ENCODE results near the gene TNFRSF8.

TNFRSF8 gene

GRCh38 chr1:12064073-12064969, 1.2 kb downstream of the TNFRSF8 start:
- H3K4me2 ChIP-seq (ENCODE audit: low read depth, low read length, poor library complexity, severe bottlenecking), result no peak overlapping the region
- H3K9me2 ChIP-seq (replicated peaks; ENCODE audit: insufficient read depth, low read length), result no peaks in the 10 kb centered on the region
- no peak for TF ChIP-seq EZH2phosphoT487 (conservative IDR thresholded peaks at IDR 0.05; ENCODE audit: low read length)
- TF ChIP-seq, protein P1, sequence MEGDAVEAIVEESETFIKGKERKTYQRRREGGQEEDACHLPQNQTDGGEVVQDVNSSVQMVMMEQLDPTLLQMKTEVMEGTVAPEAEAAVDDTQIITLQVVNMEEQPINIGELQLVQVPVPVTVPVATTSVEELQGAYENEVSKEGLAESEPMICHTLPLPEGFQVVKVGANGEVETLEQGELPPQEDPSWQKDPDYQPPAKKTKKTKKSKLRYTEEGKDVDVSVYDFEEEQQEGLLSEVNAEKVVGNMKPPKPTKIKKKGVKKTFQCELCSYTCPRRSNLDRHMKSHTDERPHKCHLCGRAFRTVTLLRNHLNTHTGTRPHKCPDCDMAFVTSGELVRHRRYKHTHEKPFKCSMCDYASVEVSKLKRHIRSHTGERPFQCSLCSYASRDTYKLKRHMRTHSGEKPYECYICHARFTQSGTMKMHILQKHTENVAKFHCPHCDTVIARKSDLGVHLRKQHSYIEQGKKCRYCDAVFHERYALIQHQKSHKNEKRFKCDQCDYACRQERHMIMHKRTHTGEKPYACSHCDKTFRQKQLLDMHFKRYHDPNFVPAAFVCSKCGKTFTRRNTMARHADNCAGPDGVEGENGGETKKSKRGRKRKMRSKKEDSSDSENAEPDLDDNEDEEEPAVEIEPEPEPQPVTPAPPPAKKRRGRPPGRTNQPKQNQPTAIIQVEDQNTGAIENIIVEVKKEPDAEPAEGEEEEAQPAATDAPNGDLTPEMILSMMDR (IDR thresholded peaks at IDR 0.05; ENCODE audit: insufficient read depth, low read length, poor library complexity, severe bottlenecking), result no peak
- H3K4me3 ChIP-seq (ENCODE audit: insufficient read depth, low read length, poor library complexity, severe bottlenecking), result no peak overlapping the region
- no peaks in the 10 kb centered on the region for H3K36me3 ChIP-seq (ENCODE audit: low read length)
- no peak overlapping the region for H3K9ac ChIP-seq (ENCODE audit: low read length)
- no peak overlapping the region for H2AFZ ChIP-seq (ENCODE audit: low read depth, low read length, severe bottlenecking)
- no peaks in the 10 kb centered on the region for H3K27me3 ChIP-seq (ENCODE audit: low read length)
- H3F3A ChIP-seq (ENCODE audit: insufficient read depth), result no peaks in the 10 kb centered on the region
- H3K79me2 ChIP-seq (ENCODE audit: insufficient read depth, low read length), result no peaks in the 10 kb centered on the region
- H3K27ac ChIP-seq (ENCODE audit: low read depth, low read length), result no peak overlapping the region
- no peaks in the 10 kb centered on the region for H4K20me1 ChIP-seq (ENCODE audit: low read depth, low read length)
- no peaks in the 10 kb centered on the region for H3K9me3 ChIP-seq (ENCODE audit: insufficient read depth, low read length)

GRCh38 chr1:12065872-12066271, 2.8 kb downstream of the TNFRSF8 start:
- TF ChIP-seq EZH2phosphoT487 (conservative IDR thresholded peaks at IDR 0.05; ENCODE audit: low read length), result no peak
- TF ChIP-seq, protein P1 (IDR thresholded peaks at IDR 0.05; ENCODE audit: insufficient read depth, low read length, poor library complexity, severe bottlenecking), result no peak
- Histone ChIP-seq H3F3A (ENCODE audit: insufficient read depth) (no peaks in the 10 kb centered on the region), H3K36me3 (ENCODE audit: low read length) (no peaks in the 10 kb centered on the region), H3K9me3 (ENCODE audit: insufficient read depth, low read length) (no peaks in the 10 kb centered on the region), H3K4me2 (ENCODE audit: low read depth, low read length, poor library complexity, severe bottlenecking) (no peak overlapping the region), H2AFZ (ENCODE audit: low read depth, low read length, severe bottlenecking) (no peak overlapping the region), H3K4me3 (ENCODE audit: insufficient read depth, low read length, poor library complexity, severe bottlenecking) (no peak overlapping the region), H3K79me2 (ENCODE audit: insufficient read depth, low read length) (no peaks in the 10 kb centered on the region), H3K9ac (ENCODE audit: low read length) (no peak overlapping the region), H4K20me1 (ENCODE audit: low read depth, low read length) (no peaks in the 10 kb centered on the region), H3K9me2 (replicated peaks; ENCODE audit: insufficient read depth, low read length) (no peaks in the 10 kb centered on the region), H3K27me3 (ENCODE audit: low read length) (no peaks in the 10 kb centered on the region), H3K27ac (ENCODE audit: low read depth, low read length) (no peak overlapping the region)

GRCh38 chr1:12067900-12068821, 5.1 kb downstream of the TNFRSF8 start:
- H4K20me1 ChIP-seq (ENCODE audit: low read depth, low read length), result no peaks in the 10 kb centered on the region
- H3K79me2 ChIP-seq (ENCODE audit: insufficient read depth, low read length), result no peaks in the 10 kb centered on the region
- H3K9ac ChIP-seq (ENCODE audit: low read length), result no peak overlapping the region
- H3K9me3 ChIP-seq (ENCODE audit: insufficient read depth, low read length), result no peaks in the 10 kb centered on the region
- H3K27ac ChIP-seq (ENCODE audit: low read depth, low read length), result no peak overlapping the region
- H3K4me2 ChIP-seq (ENCODE audit: low read depth, low read length, poor library complexity, severe bottlenecking), result no peak overlapping the region
- no peak for TF ChIP-seq EZH2phosphoT487 (conservative IDR thresholded peaks at IDR 0.05; ENCODE audit: low read length)
- TF ChIP-seq, protein P1 (IDR thresholded peaks at IDR 0.05; ENCODE audit: insufficient read depth, low read length, poor library complexity, severe bottlenecking), result no peak
- no peaks in the 10 kb centered on the region for H3K9me2 ChIP-seq (replicated peaks; ENCODE audit: insufficient read depth, low read length)
- H3K27me3 ChIP-seq (ENCODE audit: low read length), result no peaks in the 10 kb centered on the region
- H3F3A ChIP-seq (ENCODE audit: insufficient read depth), result no peaks in the 10 kb centered on the region
- no peak overlapping the region for H3K4me3 ChIP-seq (ENCODE audit: insufficient read depth, low read length, poor library complexity, severe bottlenecking)
- H2AFZ ChIP-seq (ENCODE audit: low read depth, low read length, severe bottlenecking), result no peak overlapping the region
- no peaks in the 10 kb centered on the region for H3K36me3 ChIP-seq (ENCODE audit: low read length)

Data from SU-DHL-6 (cell line).